ES-I3 (cell line): Measurements from ENCODE around the gene WBP11.
A peak's percentile ranks its signal among the peaks of the same experiment; 100 is the strongest.

Source experiments
- H3K36me3 ChIP-seq: 2 replicates; pipeline ENCODE4 v1.6.1; 2013; ENCODE audit warnings: mild to moderate bottlenecking, low read length, control low read depth, moderate library complexity; ENCODE audit not compliant: insufficient read depth
- H3K4me1 ChIP-seq: 2 replicates; pipeline ENCODE4 v1.6.1; 2013; ENCODE audit warnings: mild to moderate bottlenecking, control low read depth, low read length; ENCODE audit not compliant: insufficient read depth
- H3K9ac ChIP-seq: 2 replicates; pipeline ENCODE4 v1.6.1; 2013; ENCODE audit warnings: low read depth, mild to moderate bottlenecking, low read length, moderate library complexity
- H3K9me3 ChIP-seq: 2 replicates; pipeline ENCODE4 v1.6.1; 2013; ENCODE audit warnings: mild to moderate bottlenecking, low read length, moderate library complexity; ENCODE audit not compliant: control insufficient read depth, insufficient read depth

The WBP11 gene

DNA sequence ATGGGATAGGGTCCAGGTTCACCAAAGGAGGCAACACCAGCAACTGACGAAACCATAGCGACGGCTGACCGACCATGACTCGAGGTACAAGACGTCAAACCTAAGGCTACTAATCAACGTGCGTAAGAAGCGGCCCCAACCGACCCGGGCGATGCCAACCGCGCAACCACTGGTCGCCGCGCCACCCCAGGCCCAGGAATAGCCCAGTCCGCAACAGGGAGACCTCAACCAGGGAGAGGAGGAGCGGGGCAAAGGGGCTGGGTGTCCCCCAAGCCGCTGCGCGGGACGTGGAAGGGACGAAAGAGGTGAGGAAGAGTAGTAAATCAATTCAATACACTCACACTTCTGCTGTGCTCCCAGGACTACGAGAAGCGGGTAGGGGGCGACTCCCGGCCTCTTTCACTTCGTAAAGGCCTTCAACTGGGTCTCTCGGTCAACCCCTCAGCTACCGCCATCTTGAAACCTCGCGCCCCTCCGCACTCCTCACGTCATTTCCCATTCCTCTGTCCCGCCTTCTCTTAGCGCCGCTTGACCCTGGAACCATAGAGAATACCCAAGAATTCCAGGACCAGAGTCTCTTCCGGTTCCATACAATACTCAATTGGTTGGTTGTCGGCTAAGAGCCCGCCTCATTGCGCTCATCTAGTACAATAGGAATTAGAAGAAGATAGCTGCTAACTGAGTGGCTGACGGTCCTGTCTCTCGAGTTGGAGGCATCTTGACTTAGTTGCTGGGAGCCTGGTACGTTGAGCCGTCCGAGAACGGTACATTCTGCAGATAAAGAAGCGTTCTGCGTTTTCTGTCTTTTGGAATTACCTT is at the start of gene WBP11, which contains the start of gene C12orf60:
Gene WBP11 (minus strand): TSS at position 468 of the 819 bp plus-strand sequence. CDS start 2,095 bp downstream, outside the sequence.
Gene C12orf60 (plus strand): TSS at position 660 of the 819 bp plus-strand sequence. CDS start 19,266 bp downstream, outside the sequence.
- no peaks in the 10 kb centered on the region for H3K9me3 ChIP-seq
- peaks cover 3% of the 10 kb centered on the region for H3K36me3 ChIP-seq
- H3K9ac ChIP-seq, result peak within 1 kb of the TSS; percentile 69
- no peaks in the 10 kb centered on the region for H3K4me1 ChIP-seq

DNA sequence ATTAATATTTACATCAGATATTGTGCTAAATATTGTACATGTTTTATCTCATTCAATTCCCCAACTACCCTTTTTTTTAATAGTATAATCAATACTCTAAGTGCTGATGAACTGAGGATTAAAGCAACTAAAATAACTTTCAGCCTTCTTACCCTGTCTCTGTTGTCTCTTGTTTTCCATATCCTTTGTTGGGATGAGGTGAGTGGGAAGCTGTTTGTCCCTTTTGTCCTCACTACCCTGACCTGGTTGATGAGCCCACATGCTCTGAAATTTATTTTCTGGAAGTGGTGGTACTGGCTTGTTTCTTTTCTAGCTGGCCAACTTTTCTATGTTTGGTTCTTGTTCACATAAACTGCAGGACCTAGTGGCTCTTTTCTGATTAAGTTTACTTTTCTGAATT is 49.6 kb upstream of the WBP11 start:
- Histone ChIP-seq H3K36me3 (no peaks in the 10 kb centered on the region), H3K9me3 (no peaks in the 10 kb centered on the region), H3K9ac (no peak overlapping the region), H3K4me1 (peaks cover 7% of the 10 kb centered on the region)

DNA sequence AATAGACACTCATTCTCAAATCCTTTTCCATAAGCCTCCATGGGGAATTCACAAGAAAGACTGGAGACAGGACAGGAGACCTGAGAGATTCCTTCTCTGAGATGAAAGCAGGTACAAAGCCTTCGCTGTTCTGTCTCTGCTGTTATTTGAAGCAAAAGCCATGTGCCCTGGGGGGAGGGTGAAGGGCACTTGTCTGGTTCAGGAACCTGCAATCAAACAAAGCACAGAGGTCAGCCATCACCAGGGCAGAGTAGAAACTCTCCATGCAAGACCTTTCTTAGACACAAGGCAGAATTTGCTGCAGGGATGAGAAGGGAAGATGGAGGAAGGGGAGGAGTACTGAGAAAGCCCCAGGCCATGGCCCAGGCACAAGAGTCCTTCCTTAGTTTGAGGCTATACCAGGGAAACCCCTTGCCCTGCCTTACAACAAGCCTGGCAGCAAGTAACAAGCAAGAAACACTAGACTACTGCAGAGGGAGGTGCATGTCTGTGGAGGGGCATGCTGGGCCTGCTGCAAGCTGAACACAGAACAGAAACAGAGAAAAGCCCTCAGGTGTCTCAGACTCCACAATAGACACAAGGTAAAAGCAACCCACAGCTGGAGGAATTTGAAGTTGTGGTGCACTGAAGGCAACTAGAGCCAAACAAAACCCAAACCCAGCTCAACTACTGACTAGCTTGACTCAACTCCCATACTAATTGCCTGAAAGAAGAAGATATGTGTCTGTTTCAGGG is 47.8 kb upstream of the WBP11 start:
- Histone ChIP-seq H3K9me3 (no peaks in the 10 kb centered on the region), H3K4me1 (peaks cover 7% of the 10 kb centered on the region), H3K36me3 (no peaks in the 10 kb centered on the region), H3K9ac (no peak overlapping the region)

DNA sequence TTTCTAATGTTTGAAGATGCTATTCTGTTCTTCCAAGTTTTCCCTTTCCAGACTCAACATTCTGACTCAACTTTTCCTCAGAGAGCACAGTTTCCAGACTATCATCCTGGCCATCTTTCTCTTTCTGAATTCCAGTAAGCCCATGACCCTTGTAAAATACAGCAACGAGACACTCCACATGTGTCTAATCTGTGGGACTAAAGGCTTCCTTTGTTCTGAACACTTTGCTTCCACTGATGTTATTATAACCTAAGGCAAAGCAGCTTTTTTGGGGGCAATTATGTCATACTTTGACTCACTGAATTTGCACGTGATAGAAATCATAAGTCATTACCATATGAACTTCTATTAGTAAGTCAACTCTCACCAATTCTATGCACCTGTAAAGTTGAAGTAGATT is 46.4 kb upstream of the WBP11 start:
- Histone ChIP-seq H3K4me1 (peaks cover 7% of the 10 kb centered on the region), H3K9me3 (no peaks in the 10 kb centered on the region), H3K9ac (no peak overlapping the region), H3K36me3 (no peaks in the 10 kb centered on the region)

DNA sequence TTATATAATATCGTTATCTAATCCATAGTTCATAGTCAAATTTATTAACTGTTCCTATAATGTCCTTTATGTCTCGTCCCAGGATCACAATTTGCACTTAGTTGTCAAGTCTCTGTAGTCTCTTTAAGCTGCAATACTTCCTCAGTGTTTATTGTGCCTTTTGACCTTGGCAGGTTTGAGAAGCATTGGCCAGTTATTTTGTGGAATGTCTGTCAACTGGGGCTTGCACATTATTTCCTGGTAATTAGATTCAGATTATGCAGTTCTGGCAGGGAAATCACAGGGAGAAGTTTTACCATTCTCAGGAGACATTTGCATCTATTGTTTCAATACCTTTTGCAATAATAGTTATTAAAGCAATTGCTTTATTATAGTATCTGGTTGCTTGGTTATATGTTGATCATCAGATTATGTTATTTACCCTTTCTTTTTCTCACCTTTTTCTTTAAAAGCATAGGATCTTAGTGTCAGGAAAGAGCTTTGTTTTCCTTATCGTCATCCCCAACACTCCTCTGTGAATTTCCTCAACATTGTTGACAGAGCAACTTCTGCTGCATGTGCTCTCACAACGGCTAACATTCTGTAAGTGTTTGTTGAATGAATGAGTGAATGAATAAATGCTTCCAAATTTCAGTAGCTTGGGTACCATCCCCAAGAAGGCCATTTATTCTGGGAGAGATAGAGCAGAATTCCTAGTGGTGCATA is 43.8 kb upstream of the WBP11 start:
- no peak overlapping the region for H3K9ac ChIP-seq
- H3K36me3 ChIP-seq, result no peaks in the 10 kb centered on the region
- H3K4me1 ChIP-seq, result no peaks in the 10 kb centered on the region
- H3K9me3 ChIP-seq, result no peaks in the 10 kb centered on the region

- peaks cover 4% of the 10 kb centered on the region; the same call in 1 of the 2 replicates for H3K4me1 ChIP-seq
- H3K9me3 ChIP-seq, result no peaks in the 10 kb centered on the region
- H3K9ac ChIP-seq, result no peak overlapping the region
- no peaks in the 10 kb centered on the region for H3K36me3 ChIP-seq
Measured at GRCh38 chr12:14846042-14846587, 42.8 kb upstream of the WBP11 start.

GRCh38 chr12:14845350-14845750 is 42.1 kb upstream of the WBP11 start:
- Histone ChIP-seq H3K9me3 (no peaks in the 10 kb centered on the region), H3K4me1 (peaks cover 4% of the 10 kb centered on the region; the same call in 1 of the 2 replicates), H3K36me3 (no peaks in the 10 kb centered on the region), H3K9ac (no peak overlapping the region)

- Histone ChIP-seq H3K9ac (no peak overlapping the region), H3K4me1 (peaks cover 4% of the 10 kb centered on the region; the same call in 1 of the 2 replicates), H3K36me3 (no peaks in the 10 kb centered on the region), H3K9me3 (no peaks in the 10 kb centered on the region)
Measured at GRCh38 chr12:14844401-14844800, 41.1 kb upstream of the WBP11 start.

DNA sequence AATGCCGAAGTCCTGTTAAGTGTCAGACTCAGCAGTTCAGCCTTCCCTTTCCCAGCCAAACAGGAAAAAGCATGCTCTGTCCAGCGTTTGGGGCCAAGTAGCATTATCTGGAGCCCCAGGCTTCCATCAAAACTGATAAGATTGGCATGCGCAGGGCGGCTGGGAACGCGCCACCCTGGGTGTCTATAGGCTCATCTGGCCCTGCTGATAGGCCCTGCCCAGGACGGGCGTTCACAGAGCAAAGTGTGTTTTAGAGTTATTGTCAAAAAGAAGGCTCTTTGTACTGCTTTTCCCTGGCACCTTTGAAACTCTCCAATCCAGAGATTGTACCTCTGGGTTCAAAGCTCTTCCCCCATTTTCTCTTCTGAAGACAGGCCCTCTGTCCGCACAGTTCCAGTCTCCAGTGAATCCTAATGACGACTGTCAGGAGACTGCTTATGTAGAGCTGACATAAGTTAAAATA is 40.2 kb upstream of the WBP11 start, which contains the start of gene ART4:
Gene ART4 (minus strand): TSS at position 102 of the 463 bp plus-strand sequence. CDS start 413 bp downstream, outside the sequence.
- peaks cover 4% of the 10 kb centered on the region; the same call in 1 of the 2 replicates for H3K4me1 ChIP-seq
- H3K9me3 ChIP-seq, result no peaks in the 10 kb centered on the region
- H3K9ac ChIP-seq, result no peak within 1 kb of the TSS
- no peaks in the 10 kb centered on the region for H3K36me3 ChIP-seq

GRCh38 chr12:14842315-14842714 is 39.0 kb upstream of the WBP11 start:
- Histone ChIP-seq H3K9me3 (no peaks in the 10 kb centered on the region), H3K9ac (no peak overlapping the region), H3K4me1 (peaks cover 4% of the 10 kb centered on the region; the same call in 1 of the 2 replicates), H3K36me3 (no peaks in the 10 kb centered on the region)

DNA sequence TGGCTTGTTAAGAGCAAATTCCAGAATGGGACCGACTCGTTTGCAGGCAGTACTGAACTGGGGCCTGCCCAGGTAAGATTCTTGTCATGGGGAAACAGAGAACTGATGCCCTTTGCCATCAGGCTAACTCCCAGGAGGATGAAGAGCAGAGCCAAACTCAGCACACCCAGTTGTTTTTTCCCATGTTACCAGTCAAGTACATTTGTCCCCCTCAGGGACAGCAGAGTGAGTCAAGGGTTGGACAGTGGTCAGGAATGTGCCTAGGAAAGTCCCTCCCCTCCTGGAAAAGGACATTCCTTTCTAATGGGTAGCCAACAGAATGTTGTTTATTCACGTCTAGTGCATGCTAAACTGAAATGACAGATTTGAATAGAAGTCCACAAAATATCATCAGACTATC is 38.5 kb upstream of the WBP11 start:
- Histone ChIP-seq H3K9ac (no peak overlapping the region), H3K36me3 (no peaks in the 10 kb centered on the region), H3K4me1 (peaks cover 4% of the 10 kb centered on the region; the same call in 1 of the 2 replicates), H3K9me3 (no peaks in the 10 kb centered on the region)

DNA sequence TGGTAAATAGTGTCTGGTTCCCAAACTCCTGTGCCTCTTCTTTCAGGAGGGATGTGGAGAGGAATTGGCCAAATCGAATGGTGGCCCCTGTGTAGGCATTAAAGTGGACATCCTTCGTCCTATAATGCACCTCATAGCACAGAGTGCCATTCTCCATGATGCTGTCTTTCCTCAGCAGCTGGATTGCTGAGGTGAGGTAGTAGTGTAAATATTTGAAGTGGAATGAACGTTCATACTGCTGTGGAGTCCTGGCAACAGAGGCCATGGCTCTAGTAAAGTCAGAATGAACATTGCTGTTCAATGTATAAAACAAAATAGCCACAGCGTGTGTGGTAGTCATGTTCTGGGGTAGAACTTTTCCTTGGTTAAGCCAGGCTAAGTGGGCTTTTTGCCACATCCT is 37.3 kb upstream of the WBP11 start:
- peaks cover 4% of the 10 kb centered on the region; the same call in 1 of the 2 replicates for H3K4me1 ChIP-seq
- no peaks in the 10 kb centered on the region for H3K36me3 ChIP-seq
- H3K9me3 ChIP-seq, result no peaks in the 10 kb centered on the region
- H3K9ac ChIP-seq, result no peak overlapping the region

- no peaks in the 10 kb centered on the region for H3K9me3 ChIP-seq
- H3K9ac ChIP-seq, result no peak overlapping the region
- no peaks in the 10 kb centered on the region for H3K36me3 ChIP-seq
- H3K4me1 ChIP-seq, result peaks cover 4% of the 10 kb centered on the region; the same call in 1 of the 2 replicates
Measured at GRCh38 chr12:14839262-14839661, 36.0 kb upstream of the WBP11 start.
